OCI-LY1 (cell line): ENCODE results near the gene EID3.

Experiments used
- H2AFZ ChIP-seq: fragments of 200-600 bp; sonication (generic), shearing (Covaris generic); 2 replicates; pipeline ENCODE4 v1.6.0; 2014; ENCODE audit warnings: antibody characterized with exemption, mild to moderate bottlenecking, low read length
- H3F3A ChIP-seq: fragments of 200-600 bp; sonication (generic), shearing (Covaris generic); 2 replicates; pipeline ENCODE4 v1.6.0; 2014; ENCODE audit warnings: mild to moderate bottlenecking, antibody characterized with exemption, low read length, moderate library complexity; ENCODE audit not compliant: insufficient read depth
- H3K27ac ChIP-seq: fragments of 200-600 bp; sonication (generic); 2 replicates; pipeline ENCODE4 v1.5.1; 2014; ENCODE audit warnings: low read length, mixed run types, mild to moderate bottlenecking, low read depth; ENCODE audit not compliant: poor library complexity, severe bottlenecking
- H3K27me3 ChIP-seq: fragments of 200-600 bp; sonication (generic); 2 replicates; pipeline ENCODE4 v1.6.0; 2014; ENCODE audit warnings: antibody characterized with exemption, mild to moderate bottlenecking, low read length, moderate library complexity; ENCODE audit not compliant: insufficient read depth
- H3K36me3 ChIP-seq: fragments of 200-600 bp; sonication (generic); 2 replicates; pipeline ENCODE4 v1.6.1; 2014; ENCODE audit warnings: mild to moderate bottlenecking, antibody characterized with exemption, low read length, moderate library complexity, mixed read lengths; ENCODE audit not compliant: insufficient read depth
- H3K4me1 ChIP-seq: fragments of 200-600 bp; sonication (generic); 2 replicates; pipeline ENCODE4 v1.5.1; 2014; ENCODE audit warnings: mild to moderate bottlenecking, low read length, moderate library complexity; ENCODE audit not compliant: insufficient read depth, severe bottlenecking
- H3K4me2 ChIP-seq: fragments of 200-600 bp; sonication (generic), shearing (Covaris generic); 2 replicates; pipeline ENCODE4 v1.6.1; 2014; ENCODE audit warnings: low read length
- H3K4me3 ChIP-seq: fragments of 200-600 bp; sonication (generic); 2 replicates; pipeline ENCODE4 v1.5.1; 2014; ENCODE audit warnings: low read length, low read depth, mild to moderate bottlenecking, mixed read lengths; ENCODE audit not compliant: poor library complexity, severe bottlenecking
- H3K79me2 ChIP-seq: fragments of 200-600 bp; shearing (Covaris generic); 2 replicates; pipeline ENCODE4 v1.6.1; 2016; ENCODE audit warnings: mixed run types, low read length, mixed read lengths; ENCODE audit not compliant: insufficient read depth
- H3K9ac ChIP-seq: fragments of 200-600 bp; sonication (generic), shearing (Covaris generic); 2 replicates; pipeline ENCODE4 v1.6.1; 2014; ENCODE audit warnings: mild to moderate bottlenecking, low read length, mixed read lengths
- H3K9me2 ChIP-seq: fragments of 200-600 bp; sonication (generic), shearing (Covaris generic); 2 replicates; pipeline ENCODE4 v1.6.1; 2014; ENCODE audit warnings: low read depth, mild to moderate bottlenecking, low read length, mixed read lengths
- H3K9me3 ChIP-seq: fragments of 200-600 bp; shearing (Covaris generic); 2 replicates; pipeline ENCODE4 v1.6.1; 2014; ENCODE audit warnings: low read length, mixed read lengths
- H4K20me1 ChIP-seq: fragments of 200-600 bp; sonication (generic), shearing (Covaris generic); 2 replicates; pipeline ENCODE4 v1.6.0; 2016; ENCODE audit warnings: mild to moderate bottlenecking, low read length; ENCODE audit not compliant: insufficient read depth
- EZH2 ChIP-seq: fragments of 200-600 bp; sonication (generic), shearing (Covaris generic); IDR thresholded peaks from 2 replicates; pipeline ENCODE4 v1.8.0; 2017; ENCODE audit warnings: borderline replicate concordance, mixed run types, mild to moderate bottlenecking, antibody characterized with exemption, low read length, moderate library complexity, mixed read lengths
- TF ChIP-seq, protein P1 (sequence below): fragments of 200-600 bp; sonication (generic), shearing (Covaris generic); IDR thresholded peaks from 2 replicates; pipeline ENCODE4 v1.5.1; 2017; ENCODE audit warnings: mild to moderate bottlenecking, antibody characterized with exemption, low read length, moderate library complexity, mixed read lengths

EID3 gene

DNA sequence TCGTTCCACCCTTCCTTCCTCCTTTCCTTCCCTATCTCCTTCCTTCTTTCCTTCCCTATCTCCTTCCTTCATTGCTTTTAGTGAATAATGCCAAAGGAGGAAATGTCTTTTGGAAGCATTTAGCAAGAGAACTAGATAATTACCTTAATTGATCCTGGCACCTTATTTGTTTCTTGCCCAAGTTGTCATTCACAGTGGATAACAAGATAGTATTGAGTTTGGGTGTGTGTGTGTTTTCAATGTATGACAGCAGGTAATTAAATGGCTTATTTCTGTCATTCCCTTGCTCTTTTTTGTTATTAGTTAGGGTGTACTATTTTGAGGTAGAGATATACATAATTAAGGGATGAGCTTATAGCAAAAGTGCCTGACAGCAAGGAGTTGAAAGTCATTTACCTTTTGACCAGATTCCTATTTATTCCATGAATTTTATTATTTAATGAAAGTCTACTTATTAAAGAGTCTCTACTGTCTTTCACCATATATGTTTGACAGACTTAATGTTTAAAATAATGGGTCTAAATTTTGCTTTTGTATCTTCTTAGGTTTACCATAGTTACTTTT is 30.2 kb downstream of the EID3 start:
- no peaks in the 10 kb centered on the region for H3F3A ChIP-seq
- H3K9ac ChIP-seq = no peak overlapping the region
- no peak overlapping the region for H3K4me2 ChIP-seq
- no peak for TF ChIP-seq EZH2
- TF ChIP-seq, protein P1, sequence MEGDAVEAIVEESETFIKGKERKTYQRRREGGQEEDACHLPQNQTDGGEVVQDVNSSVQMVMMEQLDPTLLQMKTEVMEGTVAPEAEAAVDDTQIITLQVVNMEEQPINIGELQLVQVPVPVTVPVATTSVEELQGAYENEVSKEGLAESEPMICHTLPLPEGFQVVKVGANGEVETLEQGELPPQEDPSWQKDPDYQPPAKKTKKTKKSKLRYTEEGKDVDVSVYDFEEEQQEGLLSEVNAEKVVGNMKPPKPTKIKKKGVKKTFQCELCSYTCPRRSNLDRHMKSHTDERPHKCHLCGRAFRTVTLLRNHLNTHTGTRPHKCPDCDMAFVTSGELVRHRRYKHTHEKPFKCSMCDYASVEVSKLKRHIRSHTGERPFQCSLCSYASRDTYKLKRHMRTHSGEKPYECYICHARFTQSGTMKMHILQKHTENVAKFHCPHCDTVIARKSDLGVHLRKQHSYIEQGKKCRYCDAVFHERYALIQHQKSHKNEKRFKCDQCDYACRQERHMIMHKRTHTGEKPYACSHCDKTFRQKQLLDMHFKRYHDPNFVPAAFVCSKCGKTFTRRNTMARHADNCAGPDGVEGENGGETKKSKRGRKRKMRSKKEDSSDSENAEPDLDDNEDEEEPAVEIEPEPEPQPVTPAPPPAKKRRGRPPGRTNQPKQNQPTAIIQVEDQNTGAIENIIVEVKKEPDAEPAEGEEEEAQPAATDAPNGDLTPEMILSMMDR = no peak
- no peaks in the 10 kb centered on the region for H4K20me1 ChIP-seq
- H3K79me2 ChIP-seq = no peaks in the 10 kb centered on the region
- no peaks in the 10 kb centered on the region for H3K9me3 ChIP-seq
- H3K9me2 ChIP-seq = no peaks in the 10 kb centered on the region
- H3K27ac ChIP-seq = no peak overlapping the region
- H3K4me3 ChIP-seq = no peak overlapping the region
- H3K4me1 ChIP-seq = no peaks in the 10 kb centered on the region
- H2AFZ ChIP-seq = no peak overlapping the region
- no peaks in the 10 kb centered on the region for H3K27me3 ChIP-seq
- peaks cover 51% of the 10 kb centered on the region for H3K36me3 ChIP-seq

GRCh38 chr12:104334581-104334980 is 31.0 kb downstream of the EID3 start:
- Histone ChIP-seq H3K9me3 (no peaks in the 10 kb centered on the region), H3K4me2 (no peak overlapping the region), H3K4me1 (no peaks in the 10 kb centered on the region), H3K27ac (no peak overlapping the region), H3F3A (no peaks in the 10 kb centered on the region), H3K4me3 (no peak overlapping the region), H3K9me2 (no peaks in the 10 kb centered on the region), H3K27me3 (no peaks in the 10 kb centered on the region), H4K20me1 (no peaks in the 10 kb centered on the region), H3K9ac (no peak overlapping the region), H3K36me3 (peaks cover 52% of the 10 kb centered on the region), H2AFZ (no peak overlapping the region), H3K79me2 (no peaks in the 10 kb centered on the region)
- TF ChIP-seq, protein P1 = no peak
- TF ChIP-seq EZH2 = no peak

GRCh38 chr12:104336115-104336514 is 32.6 kb downstream of the EID3 start:
- H3K27ac ChIP-seq = no peak overlapping the region
- TF ChIP-seq, protein P1 = no peak
- TF ChIP-seq EZH2 = no peak
- H3K27me3 ChIP-seq = no peaks in the 10 kb centered on the region
- no peaks in the 10 kb centered on the region for H3K9me3 ChIP-seq
- H3K9ac ChIP-seq = no peak overlapping the region
- H3K79me2 ChIP-seq = no peaks in the 10 kb centered on the region
- H2AFZ ChIP-seq = no peak overlapping the region
- no peak overlapping the region for H3K4me2 ChIP-seq
- H3K36me3 ChIP-seq = peaks cover 67% of the 10 kb centered on the region
- no peaks in the 10 kb centered on the region for H3F3A ChIP-seq
- H4K20me1 ChIP-seq = no peaks in the 10 kb centered on the region
- H3K4me1 ChIP-seq = no peaks in the 10 kb centered on the region
- no peaks in the 10 kb centered on the region for H3K9me2 ChIP-seq
- no peak overlapping the region for H3K4me3 ChIP-seq
